HG03066 (cell line): ENCODE measurements around the gene NDP.
"Not testable (repeated sequence)": the region's sequence is repeated elsewhere in the genome, so short reads cannot be mapped to it uniquely, and the experiment has no call there.

Experiments
- ATAC-seq: cut with Tn5 transposase; IDR thresholded peaks from one replicate; pipeline ENCODE4 v1.9.1; 2021; ENCODE audit warnings: low read depth; ENCODE audit not compliant: unreplicated experiment

The NDP gene

DNA sequence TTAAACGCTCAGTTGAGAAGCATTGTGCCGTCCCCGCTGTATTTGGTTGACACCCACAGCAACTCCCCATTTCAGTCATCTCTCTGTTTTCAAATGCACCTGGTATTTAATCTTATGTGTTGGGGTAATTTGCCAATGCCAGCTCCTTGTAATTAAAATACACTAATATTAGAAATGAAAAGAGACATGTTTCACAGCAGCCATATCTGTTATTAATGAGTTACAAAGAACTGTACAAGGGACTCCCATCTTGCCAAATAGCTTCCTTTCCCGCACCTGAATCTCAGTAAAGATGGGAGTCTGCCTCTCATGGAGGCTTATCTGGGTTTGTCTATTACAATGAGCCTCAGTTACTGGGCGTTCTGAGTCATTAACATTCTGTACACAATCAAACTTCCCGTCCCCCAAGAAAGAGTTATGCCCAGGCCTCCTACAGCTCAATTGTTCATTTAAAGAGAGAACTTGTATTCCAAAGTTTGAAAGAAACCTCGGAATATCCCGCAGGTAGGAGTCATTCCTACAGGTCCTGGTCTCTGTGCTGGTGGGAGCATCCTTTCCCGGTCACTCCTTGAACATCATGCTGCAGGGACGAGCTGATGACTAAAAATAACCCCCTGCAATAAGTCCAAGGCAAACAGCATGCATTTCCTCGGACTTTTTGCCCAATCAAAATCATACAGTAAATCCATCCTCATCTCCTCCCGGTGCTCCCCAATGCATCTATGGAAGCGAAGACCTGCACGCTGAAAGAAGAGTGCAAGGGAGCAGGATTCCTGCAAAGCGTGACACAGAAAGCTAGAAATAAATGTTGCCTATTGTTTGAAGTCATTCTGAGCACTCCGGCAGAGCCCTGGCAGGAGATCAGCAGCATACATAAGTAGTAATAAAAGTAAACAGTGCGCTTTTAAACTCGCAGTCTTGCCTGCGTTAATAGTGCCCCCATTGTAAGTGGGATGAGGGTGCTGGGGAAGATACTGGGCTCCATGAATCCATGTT, 926 bp downstream of the NDP start:
- ATAC-seq = no peak

GRCh38 chrX:43970528-43970927, 2.7 kb downstream of the NDP start:
- no peak for ATAC-seq

DNA sequence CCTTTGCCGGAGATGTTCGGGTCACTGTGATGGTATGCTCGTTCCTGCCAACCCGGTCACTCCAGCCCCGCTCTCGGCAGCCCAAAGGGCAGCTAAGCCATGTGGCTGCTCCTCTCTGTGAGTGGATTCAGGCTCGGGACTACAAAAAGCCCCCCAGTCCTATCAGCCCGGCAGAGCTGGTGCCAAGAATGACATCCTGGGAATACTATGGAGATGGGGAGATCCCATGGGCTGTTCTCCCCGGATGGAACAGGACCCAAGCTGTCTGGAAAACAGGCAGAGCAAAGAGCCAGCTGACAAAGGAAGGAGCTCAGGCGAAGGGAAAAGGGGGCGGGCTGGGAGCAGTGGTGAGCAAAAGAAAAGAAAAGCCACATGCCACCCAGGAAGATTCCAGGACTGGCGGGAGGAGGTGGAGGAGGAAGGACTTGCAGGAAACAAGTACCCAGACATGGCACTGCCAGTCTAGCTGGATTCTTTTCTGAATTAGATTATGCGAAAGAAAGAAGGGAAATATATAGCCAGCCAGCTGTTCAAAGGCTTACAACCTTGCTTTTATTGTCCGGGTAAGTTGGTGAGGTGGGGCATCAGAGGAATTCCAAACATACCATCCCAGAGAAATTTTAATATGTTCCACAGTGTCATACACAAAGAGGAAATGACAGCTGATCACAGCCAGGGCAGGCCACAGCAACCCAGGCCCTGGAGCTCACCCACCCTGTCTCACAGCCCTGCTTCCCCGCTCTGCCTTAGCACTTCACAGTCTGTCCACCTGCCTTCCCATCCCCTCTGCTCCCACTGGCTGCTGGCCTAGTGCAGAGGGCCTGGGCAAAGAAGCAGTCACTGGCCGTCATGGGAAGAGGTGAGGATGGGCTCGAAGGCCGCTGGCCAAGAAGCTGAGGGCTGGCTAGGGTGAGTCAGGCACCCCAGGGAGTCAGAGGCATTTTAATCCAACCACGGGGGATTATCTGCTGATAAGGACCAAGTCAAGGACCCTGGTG, 3.4 kb downstream of the NDP start:
- no peak for ATAC-seq

DNA sequence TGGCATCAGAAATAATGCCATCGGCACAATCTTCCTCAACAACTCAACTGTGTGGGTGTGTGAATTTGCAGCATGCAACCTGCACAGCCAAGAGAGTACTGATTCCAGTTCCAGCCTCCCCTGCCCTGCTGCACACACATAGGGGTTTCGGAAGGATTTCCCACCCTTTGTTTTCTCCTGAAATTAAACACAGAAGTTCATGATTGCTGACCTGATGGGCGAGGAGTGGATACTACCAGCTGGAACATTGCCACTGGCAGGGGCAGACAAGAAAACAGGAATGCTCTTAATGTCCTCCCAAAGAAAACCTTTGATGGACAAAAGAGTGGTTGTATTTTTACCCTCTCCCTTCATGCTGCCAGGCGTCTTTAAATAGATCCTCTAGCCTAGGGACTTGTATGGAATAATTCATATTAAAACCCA, 4.8 kb downstream of the NDP start:
- ATAC-seq = no peak

DNA sequence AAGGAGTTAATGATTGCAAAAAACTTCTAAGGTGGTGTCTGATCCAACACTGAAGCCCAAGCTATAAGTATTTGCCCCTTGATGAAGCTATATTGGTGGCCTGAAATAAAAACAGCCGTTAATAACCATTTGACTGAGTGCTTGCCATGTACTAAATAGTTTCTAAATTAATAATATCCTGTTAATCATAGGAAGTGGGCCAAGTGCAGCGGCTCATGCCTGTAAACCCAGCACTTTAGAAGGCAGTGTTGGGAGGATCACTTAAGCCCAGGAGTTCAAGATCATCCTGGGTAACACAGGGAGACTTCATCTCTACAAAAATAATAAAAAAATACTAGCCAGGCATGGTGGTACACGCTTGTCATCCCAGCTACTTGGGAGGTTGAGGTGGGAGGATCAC, 8.3 kb downstream of the NDP start:
- no peak for ATAC-seq

DNA sequence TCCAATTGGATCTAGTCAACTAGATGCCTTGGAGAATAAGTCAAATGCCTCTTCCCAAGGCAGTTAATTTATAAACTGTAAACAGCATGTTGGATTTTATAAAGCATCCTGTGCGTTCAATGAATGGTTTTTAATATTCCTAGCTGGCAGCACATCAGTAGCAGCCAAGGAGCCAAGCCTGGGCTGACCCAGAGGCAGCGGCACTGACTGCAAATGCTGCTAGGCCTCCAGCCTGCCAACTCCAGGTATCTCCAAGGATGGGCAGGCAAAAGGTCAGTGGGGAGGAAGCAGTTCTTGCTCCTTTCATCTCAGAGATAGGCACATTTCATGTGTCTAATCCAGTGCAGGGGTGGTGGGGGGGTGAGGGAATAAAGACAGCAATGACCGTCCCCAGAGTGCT, 9.5 kb downstream of the NDP start:
- no peak for ATAC-seq

- no peak for ATAC-seq
These were observed 10.6 kb downstream of the NDP start for GRCh38 chrX:43962636-43963035.

DNA sequence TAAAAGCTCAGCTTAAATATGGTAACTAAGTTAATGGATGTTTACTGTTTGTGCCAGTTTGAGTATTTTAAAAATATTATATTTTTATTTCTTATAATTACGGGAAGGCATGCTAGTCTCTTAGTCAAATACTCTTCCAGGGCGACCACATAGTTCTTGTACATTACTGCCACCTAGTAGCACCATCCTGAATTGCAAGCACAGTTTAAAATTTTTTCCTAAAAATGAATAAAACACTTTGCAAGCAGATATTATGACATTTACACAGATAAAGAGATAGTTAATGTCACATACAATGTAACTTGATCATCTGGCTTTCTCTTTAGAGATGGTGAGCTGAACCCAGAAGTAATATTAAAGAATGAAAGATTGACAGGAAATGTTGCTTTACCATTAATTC, 11.5 kb downstream of the NDP start:
- ATAC-seq = no peak

DNA sequence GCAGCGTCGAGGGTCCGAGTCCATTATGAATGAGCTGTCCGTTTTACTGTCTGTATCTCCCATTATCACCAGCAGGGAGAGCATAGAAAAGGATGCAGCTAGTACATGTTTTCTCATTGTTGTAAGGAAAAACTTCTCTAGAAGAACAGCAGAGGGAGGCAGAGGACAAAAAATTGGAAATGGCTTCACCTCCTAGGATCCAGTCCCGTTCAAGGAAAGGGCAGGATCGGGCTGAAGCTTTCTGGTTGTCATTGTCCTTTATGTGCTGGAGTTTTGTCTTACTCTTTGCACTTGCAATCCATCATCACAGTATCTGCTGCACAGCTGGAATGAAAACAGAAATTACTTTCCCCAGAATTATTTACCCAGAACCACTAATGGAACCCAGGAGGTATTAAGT, 14.7 kb downstream of the NDP start:
- no peak for ATAC-seq

DNA sequence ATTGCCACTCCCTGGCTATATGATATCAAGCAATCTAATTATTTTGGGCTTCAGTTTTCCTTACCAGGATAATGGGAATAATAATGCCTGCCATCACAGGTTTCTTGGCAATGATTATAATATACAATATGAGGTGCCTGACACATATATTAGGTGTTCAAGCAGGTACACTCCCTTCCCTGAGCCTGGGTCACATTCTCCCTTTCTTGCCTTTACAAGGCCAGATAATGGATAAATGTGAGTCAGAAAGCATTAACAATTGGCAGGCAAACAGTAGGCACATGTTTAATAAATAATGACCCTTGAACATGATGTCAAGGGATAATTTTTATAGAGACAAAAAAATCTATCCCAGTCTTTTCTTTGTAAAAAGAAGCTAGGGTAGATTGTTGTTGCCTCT, 17.2 kb downstream of the NDP start:
- ATAC-seq = no peak

- ATAC-seq = no peak
These were observed 20.0 kb downstream of the NDP start for GRCh38 chrX:43953218-43953617.

DNA sequence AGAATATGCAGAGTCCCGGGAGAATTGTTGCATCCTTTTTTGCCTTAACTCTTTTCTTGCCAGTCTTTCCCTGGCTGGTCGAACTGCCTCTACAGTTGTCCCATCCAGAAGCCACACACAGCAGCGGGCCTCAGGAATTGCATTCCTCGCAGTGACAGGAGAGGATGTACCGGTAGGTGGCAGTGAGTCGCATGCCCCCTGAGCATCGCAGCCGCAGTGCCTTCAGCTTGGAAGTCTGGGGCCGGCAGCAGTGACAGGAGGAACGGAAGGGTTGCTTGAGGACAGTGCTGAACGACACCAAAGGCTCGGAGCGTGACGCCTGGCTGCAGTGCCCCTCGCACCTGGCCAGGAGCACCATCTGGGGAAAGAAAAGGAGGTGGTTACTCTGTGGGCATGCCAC, 23.5 kb downstream of the NDP start:
- no peak for ATAC-seq

DNA sequence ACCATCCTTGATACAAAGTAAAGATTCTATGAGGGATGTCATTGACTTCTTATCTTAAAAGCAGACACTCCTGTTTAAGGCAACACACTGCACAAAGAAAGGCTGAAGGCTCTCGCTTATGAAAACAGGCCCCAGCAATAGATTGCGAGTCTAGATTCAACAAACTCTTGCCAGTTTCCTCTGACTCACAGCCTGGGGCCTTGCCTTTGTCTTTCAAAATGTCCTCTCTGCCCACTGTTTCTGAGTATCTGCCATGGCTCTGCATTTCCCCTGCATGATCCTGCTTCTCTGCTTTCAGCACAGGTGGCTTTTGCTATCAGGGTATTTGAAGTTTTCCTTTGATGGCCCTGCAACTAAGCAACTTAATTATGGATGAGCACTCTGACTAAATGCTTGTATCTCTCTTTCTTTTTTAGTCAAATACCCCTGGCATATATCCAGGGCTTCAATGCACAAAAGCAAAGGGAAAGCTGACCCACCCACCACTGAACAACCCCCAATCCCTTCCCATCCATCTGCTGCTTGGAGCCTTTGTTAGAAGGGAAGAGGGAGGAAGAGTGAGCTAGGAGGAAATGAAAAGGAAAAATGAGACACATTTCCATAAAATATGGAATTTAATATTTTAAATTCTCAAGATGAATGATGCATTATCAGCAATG, 32.2 kb downstream of the NDP start:
- no peak for ATAC-seq

DNA sequence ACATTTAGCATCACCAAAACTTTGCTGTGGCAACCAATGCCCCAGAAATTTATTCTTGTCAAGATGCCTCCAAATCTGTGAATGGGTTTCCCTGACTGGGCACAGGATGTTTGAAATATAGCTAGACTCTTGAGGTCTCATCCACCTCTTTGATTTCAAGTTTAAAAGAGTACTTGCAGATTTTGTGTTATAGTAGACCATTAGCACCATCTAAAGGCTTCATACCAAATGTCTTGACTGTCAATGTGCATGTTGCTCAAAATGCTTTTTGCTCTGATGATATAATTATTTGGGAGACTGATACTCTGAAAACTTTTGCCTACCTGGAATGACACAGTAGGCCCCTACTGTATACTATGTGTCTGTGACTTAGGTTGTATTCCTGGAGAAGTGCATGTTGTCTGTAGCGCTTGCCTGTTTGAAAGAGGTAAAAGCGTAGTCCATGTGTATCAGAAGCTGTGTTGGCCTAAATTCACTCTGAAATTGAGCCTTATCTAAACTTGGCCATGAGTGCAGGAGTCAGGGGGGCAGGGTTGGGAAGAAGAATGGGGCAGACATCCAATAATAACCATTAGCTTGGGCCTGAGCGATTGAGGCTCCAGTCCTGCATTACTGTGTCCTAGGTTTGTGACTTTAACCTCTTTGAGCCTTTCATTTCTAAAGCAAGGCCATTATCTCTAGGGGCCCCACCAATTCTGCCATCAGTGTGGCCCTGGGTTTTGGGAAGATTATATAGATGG, 33.8 kb downstream of the NDP start:
- ATAC-seq = no peak

GRCh38 chrX:43922032-43922431, 51.2 kb downstream of the NDP start:
- not testable (repeated sequence) for ATAC-seq

- ATAC-seq = not testable (repeated sequence)
These were observed 62.4 kb downstream of the NDP start for GRCh38 chrX:43910772-43911171.

GRCh38 chrX:43910012-43910411, 63.2 kb downstream of the NDP start:
- ATAC-seq = no peak

GRCh38 chrX:43909141-43909540, 64.0 kb downstream of the NDP start:
- ATAC-seq = no peak

DNA sequence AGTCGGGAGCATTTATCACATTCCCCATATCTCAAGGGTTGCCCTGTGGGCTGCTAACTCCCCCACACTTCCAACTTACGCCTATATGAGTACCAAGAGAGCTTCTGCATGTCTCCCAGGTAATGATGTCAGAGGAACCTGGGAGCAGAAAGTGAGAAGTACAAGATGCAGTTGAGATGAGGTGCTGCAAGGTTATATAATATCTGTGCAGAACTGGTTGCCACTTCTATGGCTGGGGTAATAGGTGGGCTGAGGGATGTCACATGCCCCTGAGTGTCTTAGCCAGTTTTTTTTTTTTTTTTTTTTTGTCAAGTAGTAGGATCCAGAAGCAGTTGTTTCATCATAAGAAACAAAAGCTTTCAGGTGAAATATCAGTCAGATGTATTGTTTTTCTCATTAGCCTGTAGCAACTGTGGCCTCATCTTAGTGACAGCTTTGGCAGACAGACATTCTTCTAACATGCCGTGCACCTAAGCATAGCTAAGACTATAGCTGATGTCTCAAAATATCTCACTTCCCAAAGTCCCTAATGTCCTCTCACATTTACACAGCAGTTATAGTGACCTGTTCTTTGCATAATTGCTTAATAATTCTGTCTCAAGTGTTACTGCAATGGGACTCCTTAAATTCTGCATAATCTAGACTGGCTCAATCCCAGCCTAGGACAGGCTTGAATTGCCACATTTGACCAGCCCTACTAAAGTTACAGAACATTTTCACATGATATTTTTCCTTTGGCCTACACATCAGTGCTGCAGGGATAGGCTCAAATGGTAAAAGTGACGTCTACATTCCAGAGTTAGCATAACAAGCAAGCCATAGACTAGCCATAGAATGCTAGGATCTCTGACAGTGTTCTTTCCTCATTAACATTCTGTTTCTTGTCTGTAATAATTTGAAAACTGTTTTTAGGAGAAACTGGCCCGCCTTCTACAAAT, 73.0 kb downstream of the NDP start:
- ATAC-seq = no peak
